Keratinocyte (primary cell): Measurements from ENCODE around the gene CLDN6.

Experiments used
- EZH2 ChIP-seq: IDR thresholded peaks from one replicate; pipeline ENCODE4 v1.6.1; 2012; ENCODE audit warnings: inconsistent platforms, mild to moderate bottlenecking, low read length, moderate library complexity
- TF ChIP-seq, protein P1 (sequence below), 3 experiments: IDR thresholded peaks in 1 of 3; conservative IDR thresholded peaks in 1 of 3; optimal IDR thresholded peaks in 1 of 3; 2 replicates in 2 of 3; 3 replicates in 1 of 3; pipeline versions ENCODE3 to v1.5.1; 2011; ENCODE audit warnings: low read length in 3 of 3, mild to moderate bottlenecking in 3 of 3, moderate library complexity in 2 of 3, control low read depth in 1 of 3, inconsistent platforms in 1 of 3; ENCODE audit not compliant: insufficient read depth in 2 of 3; ENCODE audit errors: extremely low read depth in 1 of 3

- TF ChIP-seq, protein P1, sequence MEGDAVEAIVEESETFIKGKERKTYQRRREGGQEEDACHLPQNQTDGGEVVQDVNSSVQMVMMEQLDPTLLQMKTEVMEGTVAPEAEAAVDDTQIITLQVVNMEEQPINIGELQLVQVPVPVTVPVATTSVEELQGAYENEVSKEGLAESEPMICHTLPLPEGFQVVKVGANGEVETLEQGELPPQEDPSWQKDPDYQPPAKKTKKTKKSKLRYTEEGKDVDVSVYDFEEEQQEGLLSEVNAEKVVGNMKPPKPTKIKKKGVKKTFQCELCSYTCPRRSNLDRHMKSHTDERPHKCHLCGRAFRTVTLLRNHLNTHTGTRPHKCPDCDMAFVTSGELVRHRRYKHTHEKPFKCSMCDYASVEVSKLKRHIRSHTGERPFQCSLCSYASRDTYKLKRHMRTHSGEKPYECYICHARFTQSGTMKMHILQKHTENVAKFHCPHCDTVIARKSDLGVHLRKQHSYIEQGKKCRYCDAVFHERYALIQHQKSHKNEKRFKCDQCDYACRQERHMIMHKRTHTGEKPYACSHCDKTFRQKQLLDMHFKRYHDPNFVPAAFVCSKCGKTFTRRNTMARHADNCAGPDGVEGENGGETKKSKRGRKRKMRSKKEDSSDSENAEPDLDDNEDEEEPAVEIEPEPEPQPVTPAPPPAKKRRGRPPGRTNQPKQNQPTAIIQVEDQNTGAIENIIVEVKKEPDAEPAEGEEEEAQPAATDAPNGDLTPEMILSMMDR (optimal IDR thresholded peaks at IDR 0.05 in 1 of 3, IDR thresholded peaks at IDR 0.05 in 1 of 3, conservative IDR thresholded peaks at IDR 0.05 in 1 of 3; ENCODE audit: extremely low read depth in 1 of 3, insufficient read depth in 2 of 3, low read length in 3 of 3): no peak
- peak; percentile 15 for TF ChIP-seq EZH2
These were observed 5.7 kb downstream of the CLDN6 start for GRCh38 chr16:3012246-3012645.
